Heart left ventricle (tissue), 16 donors: Measurements from ENCODE around the gene GPX4. TPM values are rescaled to one million over a fixed set of nuclear protein-coding genes. Genes with fewer than 3 reads are reported as not detected.

Source experiments
- ATAC-seq, 4 donors: fragments of 200-7000 bp; cut with Tn5 transposase; one replicate each; pipeline ENCODE4 v1.9.1; 2020 to 2022; ENCODE audit warnings: moderate library complexity in 4 of 4, mild to moderate bottlenecking in 3 of 4, moderate number of reproducible peaks in 1 of 4
- DNase-seq, 5 donors: peaks; one replicate each; pipeline ENCODE4 v3.0.0-alpha.2; 2020
- H3K27ac ChIP-seq, 12 donors: fragments of 200-600 bp; sonication (generic) in 4 of 12; one replicate each; pipeline versions ENCODE4 v1.5.0 to v1.8.0; 2016 to 2022; ENCODE audit warnings: mild to moderate bottlenecking in 2 of 12
- H3K27me3 ChIP-seq, 9 donors: fragments of 200-600 bp; sonication (generic) in 2 of 9; one replicate each; pipeline versions ENCODE4 v1.5.1 to v1.8.0; 2016 to 2022; ENCODE audit warnings: mild to moderate bottlenecking in 3 of 9
- H3K36me3 ChIP-seq, 9 donors: fragments of 200-600 bp; sonication (generic) in 2 of 9; one replicate each; pipeline versions ENCODE4 v1.5.0 to v1.8.0; 2018 to 2022; ENCODE audit warnings: mild to moderate bottlenecking in 2 of 9
- H3K4me1 ChIP-seq, 12 donors: fragments of 200-600 bp; sonication (generic) in 4 of 12; one replicate each; pipeline versions ENCODE4 v1.5.0 to v1.8.0; 2016 to 2022; ENCODE audit warnings: mild to moderate bottlenecking in 3 of 12
- H3K4me3 ChIP-seq, 12 donors: fragments of 200-600 bp; sonication (generic) in 4 of 12; one replicate each; pipeline versions ENCODE4 v1.5.0 to v1.8.0; 2017 to 2022; ENCODE audit warnings: mild to moderate bottlenecking in 9 of 12, moderate library complexity in 4 of 12
- H3K9me3 ChIP-seq, 12 donors: fragments of 200-600 bp; sonication (generic) in 4 of 12; one replicate each; pipeline versions ENCODE4 v1.5.0 to v1.8.0; 2016 to 2022; ENCODE audit warnings: mild to moderate bottlenecking in 1 of 12
- POLR2A ChIP-seq, 2 donors: fragments of 450-650 bp; IDR thresholded peaks; one replicate each; pipeline ENCODE4 v1.6.1; 2017; ENCODE audit warnings: antibody characterized with exemption in 2 of 2, mild to moderate bottlenecking in 2 of 2, moderate library complexity in 2 of 2
- WGBS, 4 donors: extraction: QIAGEN DNeasy Blood & Tissue Kit in 2 of 4; methylation state at CpG; one replicate each; pipeline versions ENCODE4 v1.1.5 to v1.1.7; 2013 to 2018; 5-methylcytosine and 5-hydroxymethylcytosine counted together
- intact Hi-C, 10 donors: fragments of 100-400 bp; cut with DNase I; formaldehyde crosslinking; loops; one replicate each; pipeline versions ENCODE4 v1.11.1 to v1.14.2; 2022
- polyA plus RNA-seq, 2 donors: library from polyadenylated mRNA; stranded (reverse); fragments of 200-250 nt; gene quantifications; one replicate each; pipeline ENCODE4 v1.2.3, GENCODE V29; 2013
- total RNA-seq, 9 donors: library from RNA; depleted of rRNA in 2 of 9; stranded (reverse); fragments of >200 nt in 2 of 9; fragmentation: NEBNext Ultra II Directional in 3 of 9; extraction: Animal tissue kit (Norgen Biotek cat#: 25700) in 3 of 9; gene quantifications; one replicate each; pipeline versions ENCODE4 v1.1.0 to v1.2.4, GENCODE V29; 2016 to 2023
- TF ChIP-seq, protein P1 (sequence below), 12 donors: fragments of 200-600 bp; sonication (generic) in 4 of 12; IDR thresholded peaks; one replicate each; pipeline versions ENCODE4 v1.5.0 to v1.8.0; 2018 to 2022; ENCODE audit warnings: antibody characterized with exemption in 12 of 12, mild to moderate bottlenecking in 5 of 12
- donor health status: ischemic (EF 13 %, LVEDD 7.1; RV severe dilation, severe dysfunction).
- donor health status: healthy with polysubstance abuse.
- donor health status: DM: no; HTN: yes; CAD: no.
- donor health status: DM: no; HTN: no; CAD: no.
- donor health status: ischemic (EF 25% LVEDD 6.9; RV normal size, moderate dysfunction).
- donor health status: ischemic (EF 25% LVEDD 5.7; RV mildly dilated, moderate dysfunction).
- donor health status: healthy.
- donor health status: DM: yes; HTN: yes; CAD: no.
- donor health status: ischemic (EF 35%, LVEDD 5.7; RV mildly dilated, moderate dysfunction).
- donor health status: nonischemic (EF 11% LVEDD 7.7; RV severe dilation, severe dysfunction).
- donor health status: DM: yes; HTN: yes; CAD: no.
- donor health status: PGD.
- donor health status: ischemic (EF 29% LVEDD 5.4; RV normal size, mild dysfunction).
- donor health status: nonischemic (EF 23%, LVEDD 6.1; RV moderate dilation, normal function).

The GPX4 gene
- total and polyA plus RNA-seq, 11 donors: 251 to 590 (median 326) TPM

DNA sequence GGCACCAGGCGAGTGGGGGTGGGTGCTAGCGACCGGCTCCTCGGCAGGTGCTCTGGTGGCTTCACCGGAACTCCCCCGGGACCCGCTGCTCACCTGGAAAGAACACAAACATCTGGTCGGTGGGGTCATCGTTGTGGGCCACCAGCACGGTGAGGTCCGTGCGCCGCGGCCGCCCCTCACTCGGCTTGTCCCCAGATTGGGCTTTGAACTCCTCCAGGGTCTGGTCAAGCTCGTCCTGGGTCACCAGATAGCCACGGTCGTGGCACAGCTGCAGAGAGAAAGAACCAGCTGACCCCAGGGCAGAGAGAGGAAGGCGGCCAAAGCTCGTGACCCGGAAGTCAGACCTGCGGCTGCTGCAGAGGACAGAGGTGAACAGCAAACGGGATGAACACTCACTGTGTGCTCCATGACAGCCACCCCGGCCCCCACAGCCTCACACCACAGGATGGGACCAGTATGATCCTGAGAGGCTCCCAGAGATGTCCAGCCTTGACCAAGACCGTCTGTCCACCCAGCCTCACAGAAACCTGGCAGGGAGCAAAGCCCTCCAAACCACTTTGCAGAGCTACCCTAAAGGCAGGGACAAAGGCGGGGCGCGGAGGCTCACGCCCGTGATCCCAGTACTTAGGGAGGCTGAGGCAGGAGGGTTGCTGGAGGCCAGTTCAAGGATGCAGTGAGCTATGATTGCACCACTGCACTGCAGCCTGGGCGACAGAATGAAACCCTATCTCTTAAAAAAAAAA lies 9.8 kb upstream of the GPX4 start:
- H3K27ac ChIP-seq: peak overlapping the region in 3 of 12 donors; percentile 77 to 88 (median 83)
- peaks cover 0 to 47% (median 40%) of the 10 kb centered on the region in 9 donors for H3K36me3 ChIP-seq
- DNase-seq (peak in 1 of 5 donors; percentile 24), ATAC-seq (no peak)
- H3K4me1 ChIP-seq: peaks cover 5 to 48% (median 16%) of the 10 kb centered on the region in 12 donors
- no peaks in the 10 kb centered on the region for H3K27me3 ChIP-seq
- WGBS, 4 donors: 65 to 67% (median 66%) methylated on average over 28 to 32 of the region's 32 CpGs
- TF ChIP-seq POLR2A (IDR thresholded peaks at IDR 0.05): no peak
- TF ChIP-seq, protein P1, sequence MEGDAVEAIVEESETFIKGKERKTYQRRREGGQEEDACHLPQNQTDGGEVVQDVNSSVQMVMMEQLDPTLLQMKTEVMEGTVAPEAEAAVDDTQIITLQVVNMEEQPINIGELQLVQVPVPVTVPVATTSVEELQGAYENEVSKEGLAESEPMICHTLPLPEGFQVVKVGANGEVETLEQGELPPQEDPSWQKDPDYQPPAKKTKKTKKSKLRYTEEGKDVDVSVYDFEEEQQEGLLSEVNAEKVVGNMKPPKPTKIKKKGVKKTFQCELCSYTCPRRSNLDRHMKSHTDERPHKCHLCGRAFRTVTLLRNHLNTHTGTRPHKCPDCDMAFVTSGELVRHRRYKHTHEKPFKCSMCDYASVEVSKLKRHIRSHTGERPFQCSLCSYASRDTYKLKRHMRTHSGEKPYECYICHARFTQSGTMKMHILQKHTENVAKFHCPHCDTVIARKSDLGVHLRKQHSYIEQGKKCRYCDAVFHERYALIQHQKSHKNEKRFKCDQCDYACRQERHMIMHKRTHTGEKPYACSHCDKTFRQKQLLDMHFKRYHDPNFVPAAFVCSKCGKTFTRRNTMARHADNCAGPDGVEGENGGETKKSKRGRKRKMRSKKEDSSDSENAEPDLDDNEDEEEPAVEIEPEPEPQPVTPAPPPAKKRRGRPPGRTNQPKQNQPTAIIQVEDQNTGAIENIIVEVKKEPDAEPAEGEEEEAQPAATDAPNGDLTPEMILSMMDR (IDR thresholded peaks at IDR 0.05): no peak
- no peaks in the 10 kb centered on the region for H3K9me3 ChIP-seq
- peak overlapping the region; percentile 67 to 97 (median 88) for H3K4me3 ChIP-seq
- intact Hi-C loops: loop anchor here in 1 of 10 donors (5.0 kb wide), 2 partner anchors 52 to 67 kb away; partner anchors contain the start of genes ABCA7 and CNN2

DNA sequence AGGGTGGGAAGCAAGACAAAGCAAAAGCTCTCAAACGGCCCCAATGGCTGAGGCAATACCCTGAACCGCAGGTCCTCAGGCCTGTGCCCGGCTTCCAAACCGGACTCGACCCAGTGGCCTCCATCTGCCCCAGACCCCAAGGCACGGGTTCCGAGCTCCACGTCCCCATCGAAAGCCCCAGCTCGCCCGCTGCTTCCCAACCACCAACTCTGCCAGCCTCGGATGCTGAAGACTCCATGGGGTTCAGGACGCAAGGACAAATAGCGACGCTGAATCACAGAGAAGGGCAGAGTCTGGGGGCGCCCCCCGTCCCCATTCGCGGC lies 9.2 kb upstream of the GPX4 start:
- ATAC-seq: no peak
- TF ChIP-seq, protein P1 (IDR thresholded peaks at IDR 0.05): no peak
- TF ChIP-seq POLR2A (IDR thresholded peaks at IDR 0.05): no peak
- Histone ChIP-seq H3K4me3 (peak overlapping the region; percentile 67 to 97 (median 88)), H3K27me3 (no peaks in the 10 kb centered on the region), H3K27ac (peak overlapping the region in 10 of 12 donors; percentile 65 to 88 (median 80)), H3K4me1 (peaks cover 5 to 48% (median 22%) of the 10 kb centered on the region in 12 donors), H3K36me3 (peaks cover 0 to 41% (median 33%) of the 10 kb centered on the region in 9 donors), H3K9me3 (peaks cover 0 to 1% (median 0%) of the 10 kb centered on the region in 12 donors)
- intact Hi-C loops: loop anchor here in 1 of 10 donors (5.0 kb wide), 2 partner anchors 52 to 67 kb away; partner anchors contain the start of genes ABCA7 and CNN2
- DNase-seq: no peak
- 0 to 2% (median 1%) methylated on average over 9 to 19 of the region's 19 CpGs for WGBS, 4 donors

DNA sequence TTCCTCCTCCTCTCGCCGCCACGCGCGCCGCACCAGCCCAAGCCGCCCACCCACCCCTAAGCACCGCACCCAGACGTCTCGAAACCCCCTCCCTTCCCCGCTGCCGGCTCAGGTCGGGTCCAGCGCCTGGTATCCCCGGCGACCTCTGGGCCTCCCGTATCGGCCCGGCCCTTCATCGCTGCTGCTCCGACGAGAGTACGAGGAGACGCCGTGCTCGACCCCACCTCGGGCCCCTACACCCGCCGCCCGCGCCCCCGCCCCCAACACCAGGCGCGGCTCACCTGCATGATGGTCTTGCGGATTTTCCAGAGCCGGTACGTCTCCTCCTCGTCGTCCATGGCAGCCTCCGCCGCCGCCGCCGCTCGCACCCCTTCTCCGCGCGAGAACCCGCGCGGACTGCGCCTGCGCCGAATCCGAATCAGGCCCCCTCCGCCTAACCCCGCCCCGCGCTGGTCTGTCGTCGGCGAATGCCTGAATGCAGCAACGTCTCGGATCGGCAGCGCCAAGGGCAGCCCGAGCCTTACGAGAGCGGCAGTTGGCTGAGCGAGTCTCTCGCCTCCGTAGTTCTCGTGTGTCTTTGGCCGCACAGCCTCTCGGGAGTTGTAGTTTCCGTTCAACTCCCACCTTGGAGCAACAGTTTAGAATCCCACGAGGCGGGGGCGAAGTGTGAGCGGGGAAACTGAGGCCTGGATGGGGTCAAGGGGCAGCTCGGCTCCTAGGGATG lies 8.7 kb upstream of the GPX4 start, which contains the start of gene POLR2E:
Gene POLR2E, minus strand, starts transcription at position 398 of the 724 bp plus-strand sequence. Its CDS starts 60 bp downstream, at position 338.
- intact Hi-C loops: loop anchor here in 4 of 10 donors (1.0 to 5.0 kb wide), 4 partner anchors 8 to 73 kb away; partner anchors contain the start of genes ABCA7 (in 2 of the 4), CNN2 (in 2 of the 4), GPX4 (in 1 of the 4) and RNU6-2 (in 1 of the 4)
- H3K9me3 ChIP-seq: peaks cover 0 to 6% (median 0%) of the 10 kb centered on the region in 12 donors
- DNase-seq (peak; percentile 99 to 100 (median 99)), ATAC-seq (peak; percentile 96 to 99 (median 98))
- H3K4me3 ChIP-seq: peak within 1 kb of the TSS; percentile 67 to 97 (median 88)
- peaks cover 5 to 49% (median 26%) of the 10 kb centered on the region in 12 donors for H3K4me1 ChIP-seq
- no peaks in the 10 kb centered on the region for H3K27me3 ChIP-seq
- peaks cover 0 to 37% (median 31%) of the 10 kb centered on the region in 9 donors for H3K36me3 ChIP-seq
- TF ChIP-seq, protein P1 (IDR thresholded peaks at IDR 0.05): no peak
- TF ChIP-seq POLR2A (IDR thresholded peaks at IDR 0.05): peak; percentile 35 to 88
- H3K27ac ChIP-seq: peak within 1 kb of the TSS in 11 of 12 donors; percentile 65 to 88 (median 77)
- 0 to 1% (median 0%) methylated on average over 48 to 81 of the region's 81 CpGs for WGBS, 4 donors
